ENCODE data around the gene GPR61.

DNA sequence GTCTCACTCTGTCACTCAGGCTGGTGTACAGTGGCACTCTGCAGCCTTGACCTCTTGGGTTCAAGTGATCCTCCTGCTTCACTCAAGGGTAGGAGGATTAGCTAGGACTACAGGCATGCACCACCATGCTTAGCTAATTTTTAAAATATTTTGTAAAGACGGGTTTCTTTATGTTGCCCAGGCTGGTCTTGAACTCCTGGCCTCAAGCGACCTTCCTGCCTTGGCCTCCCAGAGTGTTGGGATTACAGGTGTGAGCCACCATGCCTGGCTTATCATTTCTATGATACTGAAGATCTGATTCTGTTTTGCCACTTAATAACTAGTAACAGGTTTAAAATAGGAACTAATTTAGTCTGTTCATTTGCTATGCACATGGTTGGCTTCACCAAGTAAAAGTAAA lies 42.3 kb downstream of the GPR61 start:
- TF ChIP-seq EZH2 (IDR thresholded peaks at IDR 0.05; ENCODE audit: borderline replicate concordance, insufficient read depth, low read length, poor library complexity, severe bottlenecking) (no peak), RAD21 (conservative IDR thresholded peaks at IDR 0.05) (no peak), EP300 (conservative IDR thresholded peaks at IDR 0.05; ENCODE audit: poor library complexity, severe bottlenecking) (no peak), SMC3 (conservative IDR thresholded peaks at IDR 0.05; ENCODE audit: poor library complexity) (no peak), POLR2AphosphoS5 (IDR thresholded peaks at IDR 0.05) (no peak), TAF1 (IDR thresholded peaks at IDR 0.05; ENCODE audit: low read depth) (no peak)
- TF ChIP-seq, protein P1, sequence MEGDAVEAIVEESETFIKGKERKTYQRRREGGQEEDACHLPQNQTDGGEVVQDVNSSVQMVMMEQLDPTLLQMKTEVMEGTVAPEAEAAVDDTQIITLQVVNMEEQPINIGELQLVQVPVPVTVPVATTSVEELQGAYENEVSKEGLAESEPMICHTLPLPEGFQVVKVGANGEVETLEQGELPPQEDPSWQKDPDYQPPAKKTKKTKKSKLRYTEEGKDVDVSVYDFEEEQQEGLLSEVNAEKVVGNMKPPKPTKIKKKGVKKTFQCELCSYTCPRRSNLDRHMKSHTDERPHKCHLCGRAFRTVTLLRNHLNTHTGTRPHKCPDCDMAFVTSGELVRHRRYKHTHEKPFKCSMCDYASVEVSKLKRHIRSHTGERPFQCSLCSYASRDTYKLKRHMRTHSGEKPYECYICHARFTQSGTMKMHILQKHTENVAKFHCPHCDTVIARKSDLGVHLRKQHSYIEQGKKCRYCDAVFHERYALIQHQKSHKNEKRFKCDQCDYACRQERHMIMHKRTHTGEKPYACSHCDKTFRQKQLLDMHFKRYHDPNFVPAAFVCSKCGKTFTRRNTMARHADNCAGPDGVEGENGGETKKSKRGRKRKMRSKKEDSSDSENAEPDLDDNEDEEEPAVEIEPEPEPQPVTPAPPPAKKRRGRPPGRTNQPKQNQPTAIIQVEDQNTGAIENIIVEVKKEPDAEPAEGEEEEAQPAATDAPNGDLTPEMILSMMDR (IDR thresholded peaks at IDR 0.05; ENCODE audit: poor library complexity, severe bottlenecking) = no peak
- TF ChIP-seq, protein P2, sequence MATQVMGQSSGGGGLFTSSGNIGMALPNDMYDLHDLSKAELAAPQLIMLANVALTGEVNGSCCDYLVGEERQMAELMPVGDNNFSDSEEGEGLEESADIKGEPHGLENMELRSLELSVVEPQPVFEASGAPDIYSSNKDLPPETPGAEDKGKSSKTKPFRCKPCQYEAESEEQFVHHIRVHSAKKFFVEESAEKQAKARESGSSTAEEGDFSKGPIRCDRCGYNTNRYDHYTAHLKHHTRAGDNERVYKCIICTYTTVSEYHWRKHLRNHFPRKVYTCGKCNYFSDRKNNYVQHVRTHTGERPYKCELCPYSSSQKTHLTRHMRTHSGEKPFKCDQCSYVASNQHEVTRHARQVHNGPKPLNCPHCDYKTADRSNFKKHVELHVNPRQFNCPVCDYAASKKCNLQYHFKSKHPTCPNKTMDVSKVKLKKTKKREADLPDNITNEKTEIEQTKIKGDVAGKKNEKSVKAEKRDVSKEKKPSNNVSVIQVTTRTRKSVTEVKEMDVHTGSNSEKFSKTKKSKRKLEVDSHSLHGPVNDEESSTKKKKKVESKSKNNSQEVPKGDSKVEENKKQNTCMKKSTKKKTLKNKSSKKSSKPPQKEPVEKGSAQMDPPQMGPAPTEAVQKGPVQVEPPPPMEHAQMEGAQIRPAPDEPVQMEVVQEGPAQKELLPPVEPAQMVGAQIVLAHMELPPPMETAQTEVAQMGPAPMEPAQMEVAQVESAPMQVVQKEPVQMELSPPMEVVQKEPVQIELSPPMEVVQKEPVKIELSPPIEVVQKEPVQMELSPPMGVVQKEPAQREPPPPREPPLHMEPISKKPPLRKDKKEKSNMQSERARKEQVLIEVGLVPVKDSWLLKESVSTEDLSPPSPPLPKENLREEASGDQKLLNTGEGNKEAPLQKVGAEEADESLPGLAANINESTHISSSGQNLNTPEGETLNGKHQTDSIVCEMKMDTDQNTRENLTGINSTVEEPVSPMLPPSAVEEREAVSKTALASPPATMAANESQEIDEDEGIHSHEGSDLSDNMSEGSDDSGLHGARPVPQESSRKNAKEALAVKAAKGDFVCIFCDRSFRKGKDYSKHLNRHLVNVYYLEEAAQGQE (IDR thresholded peaks at IDR 0.05; ENCODE audit: borderline replicate concordance) = no peak
